SK-N-SH (cell line): ENCODE results near the gene TIAM2.

Experiments
- CTCF ChIP-seq: fragments of 200-600 bp; sonication (generic); IDR thresholded peaks from 2 replicates; pipeline ENCODE4 v1.6.1; 2017; ENCODE audit warnings: antibody characterized with exemption, mild to moderate bottlenecking, moderate library complexity
- MAX ChIP-seq: IDR thresholded peaks from 2 replicates; pipeline ENCODE4 v1.4.0; 2012; ENCODE audit warnings: low read depth
- PBX3 ChIP-seq: IDR thresholded peaks from 2 replicates; pipeline ENCODE4; 2012
- POLR2AphosphoS5 ChIP-seq: IDR thresholded peaks from 2 replicates; pipeline ENCODE4 v1.6.1; 2012; ENCODE audit warnings: low read depth, low read length
- REST ChIP-seq: IDR thresholded peaks from 2 replicates; pipeline ENCODE4 v1.6.1; 2012; ENCODE audit warnings: mild to moderate bottlenecking, low read depth, low read length, moderate library complexity
- USF1 ChIP-seq: IDR thresholded peaks from 2 replicates; pipeline ENCODE4 v1.4.0; 2012; ENCODE audit warnings: low read depth, borderline replicate concordance

- TF ChIP-seq CTCF (no peak), POLR2AphosphoS5 (no peak), MAX (no peak), USF1 (no peak), REST (no peak), PBX3 (no peak)
Observed at GRCh38 chr6:155143578-155144106, 148.5 kb downstream of the TIAM2 start.
